ENCODE measurements around the gene DPAGT1. TPM values are rescaled to one million over a fixed set of nuclear protein-coding genes. Genes with fewer than 3 reads are reported as not detected.
"Not testable (repeated sequence)": the region's sequence is repeated elsewhere in the genome, so short reads cannot be mapped to it uniquely, and the experiment has no call there.

Gene DPAGT1
- total RNA-seq, 1 donor: 22.1 TPM

DNA sequence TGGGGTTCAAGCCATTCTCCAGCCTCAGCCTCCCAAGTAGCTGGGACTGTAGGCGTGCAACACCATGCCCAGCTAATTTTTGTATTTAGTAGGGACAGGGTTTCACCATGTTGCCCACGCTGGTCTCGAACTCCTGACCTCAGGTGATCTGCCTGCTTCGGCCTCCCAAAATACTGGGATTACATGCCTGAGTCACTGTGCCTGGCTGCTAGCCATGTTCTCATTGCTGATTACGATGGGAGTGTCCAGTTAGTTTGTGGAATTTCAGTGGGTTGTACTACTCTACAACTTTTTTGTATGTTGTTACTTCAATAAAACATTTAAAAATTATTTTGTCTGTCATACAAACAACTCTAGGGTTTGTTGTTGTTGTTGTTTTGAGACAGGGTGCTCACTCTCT, 38.9 kb downstream of the DPAGT1 start:
- Histone ChIP-seq H3K79me2 (ENCODE audit: insufficient read depth, low read length) (peaks cover 28% of the 10 kb centered on the region), H3K4me3 (ENCODE audit: insufficient read depth, low read length) (no peak overlapping the region), H3K4me2 (ENCODE audit: insufficient read depth, low read length) (no peak overlapping the region), H3K27me3 (ENCODE audit: insufficient read depth, low read length) (no peaks in the 10 kb centered on the region), H3K27ac (ENCODE audit: low read depth, low read length) (no peak overlapping the region), H3K36me3 (ENCODE audit: insufficient read depth, low read length) (no peaks in the 10 kb centered on the region), H4K20me1 (ENCODE audit: insufficient read depth, low read length) (no peaks in the 10 kb centered on the region), H2AFZ (ENCODE audit: low read length) (no peak overlapping the region), H3K4me1 (ENCODE audit: insufficient read depth, low read length) (peaks cover 13% of the 10 kb centered on the region), H3K9me3 (ENCODE audit: low read depth, low read length) (no peaks in the 10 kb centered on the region)
- TF ChIP-seq, protein P1, sequence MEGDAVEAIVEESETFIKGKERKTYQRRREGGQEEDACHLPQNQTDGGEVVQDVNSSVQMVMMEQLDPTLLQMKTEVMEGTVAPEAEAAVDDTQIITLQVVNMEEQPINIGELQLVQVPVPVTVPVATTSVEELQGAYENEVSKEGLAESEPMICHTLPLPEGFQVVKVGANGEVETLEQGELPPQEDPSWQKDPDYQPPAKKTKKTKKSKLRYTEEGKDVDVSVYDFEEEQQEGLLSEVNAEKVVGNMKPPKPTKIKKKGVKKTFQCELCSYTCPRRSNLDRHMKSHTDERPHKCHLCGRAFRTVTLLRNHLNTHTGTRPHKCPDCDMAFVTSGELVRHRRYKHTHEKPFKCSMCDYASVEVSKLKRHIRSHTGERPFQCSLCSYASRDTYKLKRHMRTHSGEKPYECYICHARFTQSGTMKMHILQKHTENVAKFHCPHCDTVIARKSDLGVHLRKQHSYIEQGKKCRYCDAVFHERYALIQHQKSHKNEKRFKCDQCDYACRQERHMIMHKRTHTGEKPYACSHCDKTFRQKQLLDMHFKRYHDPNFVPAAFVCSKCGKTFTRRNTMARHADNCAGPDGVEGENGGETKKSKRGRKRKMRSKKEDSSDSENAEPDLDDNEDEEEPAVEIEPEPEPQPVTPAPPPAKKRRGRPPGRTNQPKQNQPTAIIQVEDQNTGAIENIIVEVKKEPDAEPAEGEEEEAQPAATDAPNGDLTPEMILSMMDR (IDR thresholded peaks at IDR 0.05; ENCODE audit: extremely low read depth, low read depth, low read length): no peak
- peak; percentile 68 for DNase-seq (ENCODE audit: insufficient read length, low spot score, missing footprints)

DNA sequence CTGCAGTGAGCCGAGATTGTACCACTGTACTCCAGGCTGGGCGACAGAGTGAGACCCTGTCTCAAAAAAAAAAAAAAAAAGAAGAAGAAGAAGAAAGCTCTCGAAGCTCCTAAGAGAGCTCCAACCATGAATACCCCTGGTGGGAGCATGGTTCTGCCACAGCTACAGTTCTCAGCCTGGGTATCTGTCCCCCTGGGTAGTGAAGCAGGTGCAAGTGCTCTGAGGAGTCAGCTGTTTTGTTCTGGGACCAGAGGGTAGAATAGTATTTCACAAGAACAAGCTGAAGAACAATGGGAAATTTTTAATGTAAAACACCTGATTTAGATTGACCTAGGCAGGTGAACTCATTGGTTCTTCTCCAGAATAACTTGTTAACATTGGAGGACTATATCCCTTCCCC, 40.4 kb downstream of the DPAGT1 start:
- Histone ChIP-seq H3K4me1 (ENCODE audit: insufficient read depth, low read length) (peaks cover 16% of the 10 kb centered on the region), H3K36me3 (ENCODE audit: insufficient read depth, low read length) (no peaks in the 10 kb centered on the region), H3K27ac (ENCODE audit: low read depth, low read length) (no peak overlapping the region), H3K79me2 (ENCODE audit: insufficient read depth, low read length) (peaks cover 27% of the 10 kb centered on the region), H3K4me2 (ENCODE audit: insufficient read depth, low read length) (no peak overlapping the region), H3K4me3 (ENCODE audit: insufficient read depth, low read length) (no peak overlapping the region), H3K27me3 (ENCODE audit: insufficient read depth, low read length) (no peaks in the 10 kb centered on the region), H2AFZ (ENCODE audit: low read length) (no peak overlapping the region), H4K20me1 (ENCODE audit: insufficient read depth, low read length) (peaks cover 1% of the 10 kb centered on the region), H3K9me3 (ENCODE audit: low read depth, low read length) (no peaks in the 10 kb centered on the region)
- peak; percentile 26 for DNase-seq (ENCODE audit: insufficient read length, low spot score, missing footprints)
- TF ChIP-seq, protein P1 (IDR thresholded peaks at IDR 0.05; ENCODE audit: extremely low read depth, low read depth, low read length): no peak

DNA sequence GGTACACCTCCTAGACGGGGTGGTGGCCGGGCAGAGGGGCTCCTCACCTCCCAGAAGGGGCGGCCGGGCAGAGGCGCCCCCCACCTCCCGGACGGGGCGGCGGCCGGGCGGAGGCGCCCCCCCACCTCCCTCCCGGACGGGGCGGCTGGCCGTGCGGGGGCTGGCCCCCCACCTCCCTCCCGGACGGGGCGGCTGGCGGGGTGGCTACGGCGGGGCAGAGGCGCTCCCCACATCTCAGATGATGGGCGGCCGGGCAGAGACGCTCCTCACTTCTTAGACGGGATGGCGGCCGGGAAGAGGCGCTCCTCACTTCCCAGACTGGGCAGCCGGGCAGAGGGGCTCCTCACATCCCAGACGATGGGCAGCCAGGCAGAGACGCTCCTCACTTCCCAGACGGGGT, 42.5 kb downstream of the DPAGT1 start:
- H3K79me2 ChIP-seq (ENCODE audit: insufficient read depth, low read length): peaks cover 34% of the 10 kb centered on the region
- not testable (repeated sequence) for H3K9me3 ChIP-seq (ENCODE audit: low read depth, low read length); DNase-seq (ENCODE audit: insufficient read length, low spot score, missing footprints)

DNA sequence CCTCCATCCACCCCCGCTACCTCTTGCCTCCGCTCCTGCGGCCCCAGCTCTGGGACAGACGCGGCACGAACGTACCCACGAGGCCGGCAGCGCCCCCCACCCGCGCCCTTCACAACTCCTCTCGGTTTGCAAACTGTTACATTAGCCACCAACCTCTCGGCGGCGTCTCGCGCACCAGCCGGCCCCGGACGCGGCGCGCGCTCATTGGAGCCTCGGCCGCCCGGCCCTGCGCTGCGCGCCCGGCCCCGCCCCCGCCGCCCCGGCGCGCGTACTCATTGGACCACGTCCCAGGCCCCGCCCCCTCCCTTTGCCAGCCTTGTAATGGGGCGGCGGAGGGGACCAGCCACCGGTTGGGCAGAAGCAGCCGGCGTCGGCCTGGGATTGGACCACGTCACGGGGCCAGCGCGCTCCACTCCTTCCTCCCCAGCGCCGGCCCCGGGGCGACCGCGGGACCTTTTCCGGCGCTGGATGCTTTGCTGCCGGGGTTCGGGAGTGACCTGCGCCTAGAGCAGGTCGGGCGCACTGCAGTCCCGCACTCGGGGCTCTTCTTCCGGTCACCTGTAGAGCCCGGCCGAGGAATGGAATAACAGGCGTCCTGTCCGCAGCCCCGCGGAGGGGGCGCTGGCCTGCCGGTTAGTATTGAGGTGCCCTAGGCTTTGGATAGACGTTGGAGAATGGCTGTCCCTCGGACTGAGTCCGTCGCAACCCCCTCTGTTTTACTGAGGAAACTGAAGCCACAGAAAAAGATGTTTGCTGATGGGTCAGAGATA, 44.5 kb downstream of the DPAGT1 start, which contains the start of gene HYOU1:
Gene HYOU1 (minus strand): TSS at position 206 of the 770 bp plus-strand sequence. CDS start 1,045 bp downstream, outside the sequence.
- Histone ChIP-seq H3K4me2 (ENCODE audit: insufficient read depth, low read length) (peak within 1 kb of the TSS; percentile 97), H3K79me2 (ENCODE audit: insufficient read depth, low read length) (peaks cover 31% of the 10 kb centered on the region), H3K36me3 (ENCODE audit: insufficient read depth, low read length) (peaks cover 32% of the 10 kb centered on the region), H3K4me1 (ENCODE audit: insufficient read depth, low read length) (peaks cover 18% of the 10 kb centered on the region), H3K27ac (ENCODE audit: low read depth, low read length) (peak within 1 kb of the TSS; percentile 82), H3K27me3 (ENCODE audit: insufficient read depth, low read length) (no peaks in the 10 kb centered on the region), H2AFZ (ENCODE audit: low read length) (peak within 1 kb of the TSS; percentile 93), H3K4me3 (ENCODE audit: insufficient read depth, low read length) (peak within 1 kb of the TSS; percentile 94), H4K20me1 (ENCODE audit: insufficient read depth, low read length) (peaks cover 15% of the 10 kb centered on the region), H3K9me3 (ENCODE audit: low read depth, low read length) (no peaks in the 10 kb centered on the region)
- TF ChIP-seq, protein P1 (IDR thresholded peaks at IDR 0.05; ENCODE audit: extremely low read depth, low read depth, low read length): no peak
- peak; percentile 100 for DNase-seq (ENCODE audit: insufficient read length, low spot score, missing footprints)

More for the DNA sequence above, 42.5 kb downstream of the DPAGT1 start:
- H3K4me3 ChIP-seq (ENCODE audit: insufficient read depth, low read length); H3K4me2 ChIP-seq (ENCODE audit: insufficient read depth, low read length); H2AFZ ChIP-seq (ENCODE audit: low read length); H3K27ac ChIP-seq (ENCODE audit: low read depth, low read length); H3K27me3 ChIP-seq (ENCODE audit: insufficient read depth, low read length): not testable (repeated sequence)
- Histone ChIP-seq H3K4me1 (ENCODE audit: insufficient read depth, low read length) (peaks cover 26% of the 10 kb centered on the region), H4K20me1 (ENCODE audit: insufficient read depth, low read length) (peaks cover 11% of the 10 kb centered on the region), H3K36me3 (ENCODE audit: insufficient read depth, low read length) (peaks cover 13% of the 10 kb centered on the region)
